ENCODE results near the gene ALK.
"Not testable (repeated sequence)": the region's sequence is repeated elsewhere in the genome, so short reads cannot be mapped to it uniquely, and the experiment has no call there.

Gene ALK

DNA sequence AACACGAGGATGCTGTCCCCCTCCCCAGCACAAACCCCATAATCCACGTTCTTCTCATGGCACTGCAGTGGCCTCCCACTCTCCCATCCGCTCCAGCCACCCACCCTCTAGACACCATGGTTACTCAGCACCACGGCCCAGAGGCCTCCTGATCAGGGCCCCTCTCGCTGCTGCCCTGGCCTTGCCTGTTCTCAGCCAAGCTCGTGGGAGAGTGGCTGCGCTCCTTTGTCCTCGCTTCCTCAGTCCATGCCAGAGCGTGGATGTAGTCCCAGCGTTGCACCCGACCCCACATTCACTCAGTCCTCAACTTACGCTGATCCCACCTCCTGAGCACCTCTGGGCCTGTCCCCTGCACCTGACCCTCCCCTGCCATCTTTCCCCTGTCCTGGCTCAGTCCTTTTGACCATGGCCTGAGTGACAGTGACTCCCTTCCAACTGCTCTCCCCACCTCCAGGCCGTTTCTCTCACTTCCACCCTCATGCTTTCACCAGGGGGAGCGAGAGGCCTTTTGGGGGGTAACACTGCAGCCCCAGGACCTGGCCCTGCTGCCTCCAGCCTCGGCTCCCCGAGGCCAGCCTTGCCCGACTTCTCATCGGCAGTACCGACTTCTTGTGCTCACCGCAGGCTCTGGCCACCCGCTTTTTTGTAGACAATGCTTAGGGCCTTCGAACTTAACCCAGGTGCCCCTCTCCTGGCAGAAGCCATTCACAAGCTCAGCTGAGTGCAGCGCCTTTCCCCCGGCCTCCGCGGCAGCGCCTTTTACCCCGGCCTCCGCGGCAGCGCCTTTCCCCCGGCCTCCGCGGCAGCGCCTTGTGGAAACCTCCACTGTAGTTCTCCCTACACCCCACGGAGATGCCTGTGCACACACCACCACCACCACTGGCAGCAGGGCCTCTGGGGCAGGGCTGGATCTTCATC lies 674.7 kb downstream of the ALK start:
- DNase-seq (ENCODE audit: low spot score) = no peak

DNA sequence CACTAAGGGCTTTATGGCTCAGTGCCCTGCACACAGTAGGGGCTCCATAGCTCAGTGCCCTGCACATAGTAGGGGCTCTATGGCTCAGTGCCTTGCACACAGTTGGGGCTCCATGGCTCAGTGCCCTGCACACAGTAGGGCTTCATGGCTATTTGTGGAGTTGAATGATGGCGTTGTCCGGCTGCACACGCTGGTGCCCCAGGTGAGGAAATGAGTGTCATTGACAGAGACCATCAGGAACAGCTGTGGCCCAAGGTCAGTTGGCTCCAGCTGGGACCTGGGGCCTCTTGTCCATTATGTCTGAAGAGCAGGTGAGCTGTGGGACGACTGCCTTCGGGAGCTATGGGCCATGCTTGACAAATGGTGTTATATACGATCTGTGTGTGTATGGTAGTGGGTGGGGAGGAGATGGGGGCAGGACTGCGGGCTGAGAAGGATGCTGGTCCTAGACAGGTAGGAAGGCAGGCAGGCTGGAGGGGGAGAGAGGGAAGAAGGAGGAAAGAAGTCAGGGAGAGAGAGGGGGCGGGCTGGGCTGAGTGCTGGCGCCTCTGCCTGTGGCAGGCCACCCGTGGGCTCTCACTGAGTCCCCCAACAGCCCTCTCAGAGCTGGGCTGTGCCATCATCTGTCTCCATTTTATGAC lies 675.5 kb downstream of the ALK start:
- DNase-seq (ENCODE audit: low spot score) = no peak

DNA sequence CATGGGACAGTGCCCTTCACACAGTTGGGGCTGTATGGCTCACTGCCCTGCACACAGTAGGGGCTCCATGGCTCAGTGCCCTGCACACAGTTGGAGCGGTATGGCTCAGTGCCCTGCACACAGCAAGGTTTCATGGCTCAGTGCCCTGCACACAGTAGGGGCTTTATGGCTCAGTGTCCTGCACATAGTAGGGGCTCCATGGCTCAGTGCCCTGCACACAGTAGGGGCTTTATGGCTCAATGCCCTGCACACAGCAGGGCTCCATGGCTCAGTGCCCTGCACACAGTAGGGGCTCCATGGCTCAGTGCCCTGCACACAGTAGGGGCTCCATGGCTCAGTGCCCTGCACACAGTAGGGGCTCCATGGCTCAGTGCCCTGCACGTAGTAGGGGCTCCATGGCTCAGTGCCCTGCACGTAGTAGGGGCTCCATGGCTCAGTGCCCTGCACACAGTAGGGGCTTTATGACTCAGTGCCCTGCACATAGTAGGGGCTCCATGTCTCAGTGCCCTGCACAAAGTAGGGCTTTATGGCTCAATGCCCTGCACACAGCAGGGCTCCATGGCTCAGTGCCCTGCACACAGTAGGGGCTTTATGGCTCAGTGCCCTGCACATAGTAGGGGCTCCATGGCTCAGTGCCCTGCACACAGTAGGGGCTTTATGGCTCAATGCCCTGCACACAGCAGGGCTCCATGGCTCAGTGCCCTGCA lies 676.2 kb downstream of the ALK start:
- DNase-seq (ENCODE audit: low spot score) = not testable (repeated sequence)

DNA sequence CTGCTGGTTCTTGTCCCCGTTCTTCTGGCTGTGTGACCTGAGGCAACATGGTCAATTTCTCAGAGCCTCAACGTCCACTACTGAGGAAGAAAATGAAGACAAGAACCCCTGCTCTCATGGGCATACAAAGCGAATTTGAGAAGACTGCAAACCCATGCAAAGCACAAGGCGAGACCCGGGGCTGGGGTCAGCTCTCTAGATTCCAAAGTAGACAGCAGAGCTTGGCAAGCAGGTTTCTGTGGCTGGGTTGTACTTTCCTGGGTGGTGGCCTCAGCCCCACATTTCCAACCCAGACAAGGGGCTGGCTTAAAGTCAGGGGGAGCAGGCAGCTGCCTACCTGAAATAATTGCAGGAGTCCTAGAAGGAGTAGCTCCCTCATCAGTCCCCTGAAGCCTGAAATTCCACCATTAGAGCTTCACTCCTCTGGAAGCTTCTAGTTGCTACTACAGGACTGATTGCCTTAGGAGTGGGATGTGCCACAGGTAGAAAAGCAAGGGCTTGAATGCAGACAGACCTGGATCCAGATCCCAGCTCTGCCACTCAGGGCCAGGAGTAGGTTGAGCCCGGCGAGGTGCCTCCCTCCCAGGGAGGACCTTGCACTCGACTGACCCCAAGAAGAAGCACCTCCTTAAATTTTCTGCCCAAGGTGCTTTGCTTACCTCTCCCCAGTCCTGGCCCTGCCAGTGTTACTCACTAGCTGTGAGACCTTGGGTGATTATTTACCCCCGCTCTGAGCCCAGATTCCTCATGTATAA lies 678.6 kb downstream of the ALK start:
- no peak for DNase-seq (ENCODE audit: low spot score)

DNA sequence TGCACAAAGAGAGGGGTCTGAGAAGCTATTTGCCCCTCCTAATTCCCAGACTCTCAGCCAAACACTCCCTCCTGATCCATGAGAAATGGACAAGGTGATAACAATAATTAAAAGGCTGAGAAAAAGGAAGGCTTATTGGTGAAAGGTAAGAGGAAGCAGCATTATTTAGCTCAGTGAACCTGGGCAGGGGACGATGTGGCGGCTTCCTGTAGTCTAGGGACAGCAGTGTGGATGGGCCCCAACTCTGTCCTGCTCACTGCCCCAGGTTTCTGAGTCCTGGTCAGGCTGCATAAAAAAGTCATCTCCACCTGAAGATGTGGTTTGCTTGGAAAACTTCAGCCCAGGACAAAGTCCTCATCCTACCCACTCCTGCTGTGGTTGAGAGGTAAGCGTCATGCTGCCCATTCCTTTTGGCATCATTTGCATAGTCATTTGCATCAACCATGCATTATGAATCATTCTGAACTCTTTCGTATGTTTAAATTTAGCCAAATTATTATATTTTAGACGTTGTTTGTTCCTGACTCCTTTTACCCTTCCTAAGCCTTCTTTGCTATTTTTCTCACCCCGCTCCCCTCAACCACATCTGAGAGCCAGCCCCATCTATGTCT lies 679.3 kb downstream of the ALK start:
- DNase-seq (ENCODE audit: low spot score) = no peak

DNA sequence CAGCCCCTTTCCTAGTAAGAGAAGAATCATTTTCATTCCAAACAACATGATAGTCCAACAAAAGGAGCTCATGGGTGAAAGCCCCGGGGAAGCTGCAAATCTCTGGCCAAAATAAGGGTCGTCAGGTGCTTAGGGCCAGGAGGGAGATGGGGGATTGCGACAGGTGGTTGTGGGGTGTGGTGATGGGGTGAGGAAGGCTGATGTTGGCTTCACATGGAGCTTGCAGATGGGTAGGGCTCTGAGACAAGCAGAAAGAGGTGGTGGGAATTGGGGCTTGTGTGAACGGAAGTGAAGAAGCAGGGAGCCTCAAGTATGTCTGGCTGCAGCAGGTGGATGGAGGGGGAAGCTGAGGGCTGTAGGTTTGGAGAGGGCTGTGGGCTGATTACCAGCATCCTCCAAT lies 680.0 kb downstream of the ALK start:
- no peak for DNase-seq (ENCODE audit: low spot score)

DNA sequence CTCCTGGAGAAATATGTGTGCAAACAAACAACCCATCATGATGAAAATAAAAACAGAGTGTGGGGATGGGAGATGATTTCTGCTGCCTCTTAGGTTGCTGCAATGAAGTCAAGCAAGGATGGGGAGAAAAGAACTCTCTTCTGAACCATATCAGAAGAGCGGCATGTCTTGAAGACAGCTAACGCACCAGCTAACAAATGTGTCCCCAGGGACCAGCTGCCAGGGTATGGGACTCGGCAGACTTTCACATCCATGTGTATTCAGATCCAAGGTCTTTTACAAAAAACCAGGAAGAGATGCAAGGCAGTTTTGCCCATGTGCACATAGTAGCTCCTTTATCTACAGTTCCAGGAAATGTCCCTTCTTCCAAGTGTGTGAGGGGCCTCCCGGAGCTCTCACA lies 680.8 kb downstream of the ALK start:
- no peak for DNase-seq (ENCODE audit: low spot score)

DNA sequence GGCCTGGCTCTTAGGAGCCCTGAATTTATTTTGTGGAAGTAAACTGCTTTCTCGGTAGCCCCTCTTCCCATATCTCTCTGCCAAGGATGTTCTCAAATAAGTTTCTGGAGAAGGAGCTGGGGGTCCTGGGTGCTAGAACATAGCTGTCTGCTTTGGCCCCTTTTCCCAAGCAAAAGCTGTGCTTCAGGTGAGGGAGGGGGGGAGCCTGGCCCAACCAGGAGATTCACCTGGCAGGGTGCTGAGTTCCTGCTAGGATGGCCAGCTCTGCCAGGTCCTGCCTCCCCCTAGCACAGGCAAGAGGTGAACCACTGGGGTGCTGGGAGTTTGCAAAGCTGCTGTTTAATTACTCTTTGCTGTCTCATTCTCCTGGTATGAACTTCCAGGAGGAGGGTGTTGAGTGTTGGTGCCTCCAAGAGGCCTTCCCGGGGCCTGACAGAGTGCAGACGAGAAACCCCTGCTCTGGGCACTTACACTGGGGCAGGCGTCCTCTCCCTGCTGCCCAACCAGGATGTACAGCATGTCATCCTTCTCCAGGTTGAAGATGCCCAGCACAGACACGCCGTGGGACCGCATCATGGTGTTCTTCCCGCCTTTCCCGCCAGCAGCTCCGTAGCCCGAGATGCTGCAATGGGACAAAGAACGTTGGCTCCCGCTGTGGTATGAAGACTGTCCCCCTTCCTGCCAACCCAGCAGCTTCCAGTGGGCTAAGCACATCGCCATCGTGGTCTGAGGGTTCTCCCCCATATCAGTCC lies 682.0 kb downstream of the ALK start:
- peak; percentile 6 for DNase-seq (ENCODE audit: low spot score)

DNA sequence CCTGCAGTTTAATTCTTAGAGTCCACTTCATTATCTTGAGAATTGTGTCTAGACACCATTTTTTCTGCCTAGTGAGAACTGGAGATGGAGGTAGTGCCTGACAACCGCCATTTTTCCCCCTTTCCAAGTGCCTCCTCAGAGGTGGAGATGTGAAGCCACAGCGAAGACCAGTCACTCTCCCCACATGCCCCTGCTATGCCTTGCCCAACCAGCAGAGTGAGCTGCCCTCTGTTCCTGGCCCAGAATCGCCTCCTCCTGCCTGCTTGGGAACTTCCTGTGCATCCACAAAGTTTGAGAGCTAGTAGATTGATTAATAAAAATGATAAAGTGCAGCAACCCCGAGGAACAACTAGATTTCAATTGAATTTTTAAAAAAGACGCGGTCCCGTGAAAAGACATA lies 682.9 kb downstream of the ALK start:
- peak; percentile 43 for DNase-seq (ENCODE audit: low spot score)

DNA sequence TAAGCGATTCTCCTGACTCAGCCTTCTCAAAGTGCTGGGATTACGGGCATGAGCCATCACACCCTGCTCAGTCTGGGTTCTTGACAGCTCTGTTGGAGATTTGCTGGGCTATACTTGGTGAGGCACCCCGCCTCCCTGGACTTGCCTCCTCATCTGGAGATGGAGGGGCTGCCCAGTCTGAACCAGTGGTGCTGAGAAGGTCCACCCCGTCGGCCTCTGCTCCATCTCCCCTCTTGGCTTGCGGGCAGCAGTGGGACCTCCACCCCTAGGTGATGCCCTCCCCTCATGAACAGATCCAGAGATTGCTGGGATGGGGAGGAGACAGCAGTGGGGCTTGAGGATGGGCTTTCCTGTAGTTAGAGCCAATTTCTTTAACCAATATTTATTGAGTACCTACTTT lies 685.3 kb downstream of the ALK start:
- DNase-seq (ENCODE audit: low spot score) = no peak

DNA sequence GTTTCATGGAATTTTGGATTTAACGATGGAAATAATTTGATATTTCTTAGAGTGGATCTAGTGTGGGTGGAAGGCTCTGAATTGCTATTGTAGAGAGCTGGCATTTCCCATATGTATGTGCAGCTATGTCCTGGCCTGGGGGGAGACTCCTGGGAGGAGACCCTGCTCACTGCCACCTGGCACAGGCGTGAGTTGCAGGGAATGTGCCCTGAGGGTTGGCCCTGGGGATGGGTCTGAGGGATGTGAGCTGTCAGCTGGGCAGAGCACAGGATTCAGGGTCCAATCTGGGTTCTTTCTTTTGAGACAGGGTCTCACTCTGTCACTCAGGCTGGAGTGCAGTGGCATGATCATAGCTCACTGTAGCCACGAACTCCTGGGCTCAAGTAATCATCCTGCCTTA lies 686.0 kb downstream of the ALK start:
- no peak for DNase-seq (ENCODE audit: low spot score)

DNA sequence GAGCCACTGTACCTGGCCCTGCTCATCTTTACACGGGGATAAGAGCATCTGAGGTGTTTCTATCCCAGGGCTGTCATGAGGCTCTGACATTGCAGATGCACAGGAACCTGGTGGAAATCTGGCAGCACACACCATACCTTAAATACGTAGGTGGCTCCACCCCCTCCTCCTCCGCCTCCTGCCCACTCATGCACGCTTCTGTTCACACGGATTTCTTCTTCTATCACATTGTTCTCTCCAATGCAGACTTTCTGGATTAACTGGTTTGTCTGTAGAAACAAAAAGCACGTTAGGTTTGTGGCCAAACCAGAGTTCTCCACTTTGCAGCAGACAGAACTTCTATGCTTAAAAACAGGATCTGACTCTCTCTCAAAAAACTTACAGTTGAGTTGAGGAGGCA lies 688.0 kb downstream of the ALK start:
- DNase-seq (ENCODE audit: low spot score) = no peak

DNA sequence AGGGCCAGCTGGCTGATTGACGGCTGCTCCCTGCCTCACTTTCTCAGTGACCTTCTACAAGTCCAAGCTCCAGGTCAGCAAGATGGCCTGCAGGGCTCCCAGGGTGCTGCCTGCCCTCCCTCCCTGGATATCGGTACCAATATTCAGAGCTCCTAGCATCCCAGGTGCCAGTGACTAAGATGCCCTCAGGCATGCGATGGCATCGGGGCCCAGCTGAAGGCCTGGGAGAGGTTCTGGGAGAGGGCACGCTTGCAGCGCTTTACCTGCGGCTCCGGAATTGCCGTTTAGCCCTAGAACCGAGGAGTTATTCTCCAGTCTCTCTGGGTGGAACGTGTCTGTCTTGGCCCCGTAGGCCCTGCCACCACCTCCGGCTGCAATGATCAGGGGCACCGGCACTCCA lies 689.3 kb downstream of the ALK start:
- no peak for DNase-seq (ENCODE audit: low spot score)

DNA sequence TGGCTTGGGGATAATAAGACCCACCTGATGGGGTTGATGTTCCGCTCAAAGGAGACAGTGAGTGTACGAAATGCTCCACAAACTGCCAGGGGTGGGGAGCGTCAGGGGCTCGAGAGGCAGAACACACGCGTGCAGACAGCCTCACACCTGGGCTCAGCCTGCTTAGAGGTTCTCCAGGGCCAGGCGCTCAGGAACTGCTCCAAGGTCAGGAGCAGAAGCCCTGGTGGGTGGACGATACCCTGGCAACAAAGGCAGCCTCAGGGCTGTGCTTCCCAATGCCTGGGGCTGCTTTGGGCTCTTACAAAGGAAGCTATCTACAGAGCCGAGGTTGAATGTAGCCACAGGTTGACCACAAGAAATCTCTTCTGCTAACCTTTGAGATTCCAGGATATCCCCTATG lies 691.7 kb downstream of the ALK start:
- no peak for DNase-seq (ENCODE audit: low spot score)

DNA sequence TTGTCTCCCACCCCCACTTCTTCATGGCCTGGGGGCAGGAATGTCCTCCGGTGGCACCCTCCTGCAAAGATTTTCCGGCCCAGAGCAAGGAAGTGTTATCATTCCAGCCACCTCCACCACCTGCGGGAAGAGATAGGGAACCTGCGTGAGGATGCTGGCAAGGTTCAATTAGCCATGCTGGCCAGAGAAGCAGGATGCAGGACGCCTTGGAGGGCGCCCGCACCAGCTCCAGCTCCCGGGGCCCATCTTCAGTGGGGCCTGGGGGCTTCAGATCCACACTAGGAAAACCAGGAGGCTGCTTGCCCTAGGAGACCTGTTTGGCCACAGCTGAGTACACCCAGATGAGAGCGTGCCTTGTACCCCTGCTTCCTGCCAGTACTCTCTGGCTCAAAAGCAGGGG lies 692.4 kb downstream of the ALK start:
- DNase-seq (ENCODE audit: low spot score) = no peak

DNA sequence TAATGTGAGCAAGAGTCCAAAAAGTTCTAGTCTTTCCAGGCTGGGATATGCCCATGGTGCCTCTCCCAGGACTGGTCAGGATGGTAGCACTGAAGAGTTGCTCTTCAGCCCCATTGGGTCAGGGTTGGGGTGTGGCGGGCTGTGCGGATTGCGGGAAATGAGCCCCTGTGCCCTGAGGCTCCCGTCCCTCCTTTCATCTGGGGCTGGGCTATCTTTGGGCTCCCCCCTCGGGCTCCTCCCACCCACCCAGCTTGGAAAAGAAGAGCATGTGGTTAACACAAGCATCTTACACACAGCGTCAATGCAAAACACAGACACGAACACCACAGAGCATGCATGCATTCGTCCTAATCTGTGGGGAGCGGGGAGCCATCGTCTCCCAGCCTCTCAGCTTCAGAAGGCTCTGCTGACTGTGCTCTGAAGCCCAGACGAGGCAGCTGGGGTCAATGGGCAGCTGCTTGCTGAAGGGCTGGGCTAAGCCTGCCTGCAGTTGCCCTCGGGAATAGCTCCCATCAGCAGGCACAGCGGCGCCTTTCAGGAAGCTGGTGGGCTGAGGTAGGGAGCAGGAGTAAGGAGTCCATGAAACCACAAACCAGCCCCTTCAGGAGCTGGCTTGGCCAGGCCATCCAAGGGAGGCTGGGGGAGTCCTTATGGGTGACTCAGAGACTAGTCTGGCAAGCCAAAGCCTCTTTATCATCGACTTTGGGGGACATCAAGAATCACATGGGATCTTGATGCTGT lies 693.3 kb downstream of the ALK start:
- DNase-seq (ENCODE audit: low spot score) = peak; percentile 17

DNA sequence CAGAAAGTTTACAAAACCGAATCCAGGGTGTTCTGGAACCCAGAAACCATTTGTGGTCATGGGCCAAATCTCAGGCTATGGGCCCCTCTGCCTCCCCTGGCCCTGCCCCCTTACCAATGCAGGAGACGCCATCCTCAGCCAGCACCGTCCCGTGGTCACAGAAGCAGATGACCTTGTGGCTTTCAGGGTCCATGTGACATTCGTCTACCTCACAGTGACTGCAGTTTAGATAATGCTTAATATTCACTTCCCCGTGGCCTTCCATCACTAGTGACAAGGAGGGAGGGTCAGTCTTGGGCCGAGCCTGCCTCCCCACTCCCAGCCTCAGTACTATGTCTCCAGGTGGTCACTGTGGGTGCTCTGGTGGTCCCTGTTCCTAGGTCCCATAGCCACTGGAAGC lies 694.6 kb downstream of the ALK start:
- no peak for DNase-seq (ENCODE audit: low spot score)

DNA sequence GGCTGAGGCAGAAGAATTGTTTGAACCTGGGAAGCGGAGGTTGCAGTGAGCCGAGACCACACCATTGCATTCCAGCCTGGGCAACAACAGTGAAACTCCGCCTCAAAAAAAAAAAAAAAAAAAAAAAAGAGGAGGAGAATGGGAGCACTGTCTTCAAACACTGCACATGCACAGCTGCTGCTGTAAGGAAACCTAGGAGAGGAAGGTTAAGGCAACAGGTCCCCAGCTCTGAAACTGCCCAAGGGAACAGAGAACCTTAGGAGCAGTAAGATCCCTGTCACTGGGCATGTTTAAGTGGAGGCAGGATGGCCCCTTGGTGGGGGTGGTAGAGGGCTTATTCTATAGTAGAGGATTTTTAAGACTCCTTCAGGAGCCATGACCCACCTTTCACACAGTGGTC lies 695.0 kb downstream of the ALK start:
- no peak for DNase-seq (ENCODE audit: low spot score)

DNA sequence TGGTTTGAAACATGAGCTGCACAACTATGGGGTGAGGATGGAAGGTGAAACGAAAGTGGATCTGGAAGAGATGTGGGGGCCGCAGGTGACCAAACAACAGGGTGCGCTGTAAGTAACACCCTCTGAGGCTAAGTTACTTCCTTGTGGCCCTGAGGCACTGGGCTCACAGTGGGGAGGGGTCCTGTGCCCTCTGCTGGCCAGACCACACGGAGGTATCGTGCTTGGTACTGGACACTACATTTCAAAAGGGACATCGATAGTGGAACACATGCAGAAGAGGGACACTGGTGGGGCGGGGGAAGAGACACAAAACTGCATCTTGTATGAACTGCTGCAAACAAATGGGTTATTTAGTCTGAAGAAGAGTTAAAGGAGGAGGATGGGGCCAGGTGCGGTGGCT lies 695.6 kb downstream of the ALK start:
- DNase-seq (ENCODE audit: low spot score) = no peak

Measured in kidney tubule cell (primary cell).